GM12878 (cell line): ENCODE measurements around the gene KCNMB2. TPM values are rescaled to one million over a fixed set of nuclear protein-coding genes. Genes with fewer than 3 reads are reported as not detected.

Experiments
- ASH2L ChIP-seq: fragments of 300-600, 200-600 bp; sonication (generic); IDR thresholded peaks from 2 replicates; pipeline ENCODE4 v1.6.1; 2017; ENCODE audit warnings: low read depth, mild to moderate bottlenecking, borderline replicate concordance
- CBX3 ChIP-seq: fragments of 200-600 bp; sonication (generic); IDR thresholded peaks from 2 replicates; pipeline ENCODE4 v1.6.1; 2016; ENCODE audit warnings: low read depth, borderline replicate concordance
- CREM ChIP-seq: IDR thresholded peaks from 2 replicates; pipeline ENCODE4 v1.6.1; 2014; ENCODE audit warnings: antibody characterized with exemption, low read depth
- HCFC1 ChIP-seq: fragments of 150-350 bp; IDR thresholded peaks from 2 replicates; pipeline ENCODE4 v1.6.1; 2014; ENCODE audit warnings: low read length
- KDM1A ChIP-seq: fragments of 200-600 bp; sonication (generic); IDR thresholded peaks from 2 replicates; pipeline ENCODE4 v1.6.1; 2016; ENCODE audit warnings: borderline replicate concordance
- LARP7 ChIP-seq: fragments of 450-650 bp; IDR thresholded peaks from 2 replicates; pipeline ENCODE4 v1.6.1; 2017; ENCODE audit warnings: mild to moderate bottlenecking
- MEF2B ChIP-seq: fragments of 450-650 bp; IDR thresholded peaks from 2 replicates; pipeline ENCODE4 v1.6.1; 2018; ENCODE audit warnings: mild to moderate bottlenecking, moderate library complexity; ENCODE audit not compliant: partially characterized antibody, poor library complexity, severe bottlenecking
- PAX8 ChIP-seq: fragments of 450-650 bp; IDR thresholded peaks from 2 replicates; pipeline ENCODE4 v1.6.1; 2017; ENCODE audit warnings: mild to moderate bottlenecking, moderate library complexity
- SUZ12 ChIP-seq: fragments of 200-600 bp; sonication (generic); IDR thresholded peaks from one replicate; pipeline ENCODE4 v1.6.1; 2018; ENCODE audit warnings: antibody characterized with exemption, mild to moderate bottlenecking; ENCODE audit not compliant: unreplicated experiment
- ZBTB33 ChIP-seq: fragments of 450-650 bp; IDR thresholded peaks from 2 replicates; pipeline ENCODE4 v1.6.1; 2017; ENCODE audit warnings: mild to moderate bottlenecking
- ZNF622 ChIP-seq: fragments of 450-650 bp; IDR thresholded peaks from 2 replicates; pipeline ENCODE4 v1.6.1; 2017; ENCODE audit warnings: mild to moderate bottlenecking, inconsistent platforms
- polyA plus RNA-seq, 11 experiments: library from polyadenylated mRNA; depleted of rRNA in 4 of 11; unstranded in 6 of 11; stranded (reverse) in 5 of 11; fragments of >200 nt; fragmentation: Nextera tagmentation in 4 of 11; fragmentation: Illumina TruSeq in 1 of 11; extraction: Ambion mirVana in 4 of 11; extraction: Trizol in 1 of 11; gene quantifications; 1 replicate in 1 of 11; 2 replicates in 10 of 11; pipeline versions ENCODE4 v1.2.1 to v1.2.3, GENCODE V29; 2011 to 2016; ENCODE audit warnings: inconsistent platforms in 2 of 11, missing spikeins in 2 of 11, low read depth in 1 of 11
- total RNA-seq, 4 experiments: library from RNA; depleted of rRNA in 3 of 4; stranded (reverse); fragments of >200 nt in 3 of 4; fragmentation: Illumina TruSeq in 1 of 4; extraction: Trizol in 1 of 4; gene quantifications; 2 replicates each; pipeline versions ENCODE4 v1.2.1 to v1.2.3, GENCODE V29; 2013 to 2021
- TF ChIP-seq, protein P1 (sequence below): fragments of 450-650 bp; IDR thresholded peaks from 2 replicates; pipeline ENCODE4 v1.6.1; 2016; ENCODE audit warnings: mild to moderate bottlenecking

The KCNMB2 gene
- total and polyA plus RNA-seq, 10 of the 15 experiments (the other 5 are each of a cell fraction or from before 2014, with no cell fraction given), result 0.22 to 18.8 (median 11.0) TPM

GRCh38 chr3:178491751-178492150 is 44.5 kb upstream of the KCNMB2 start (continued):
- TF ChIP-seq LARP7, result no peak
- TF ChIP-seq KDM1A, result no peak
- TF ChIP-seq PAX8, result no peak
- TF ChIP-seq SUZ12, result no peak
- no peak for TF ChIP-seq ZBTB33
- TF ChIP-seq CREM, result no peak
- no peak for TF ChIP-seq ASH2L
- TF ChIP-seq, protein P1, sequence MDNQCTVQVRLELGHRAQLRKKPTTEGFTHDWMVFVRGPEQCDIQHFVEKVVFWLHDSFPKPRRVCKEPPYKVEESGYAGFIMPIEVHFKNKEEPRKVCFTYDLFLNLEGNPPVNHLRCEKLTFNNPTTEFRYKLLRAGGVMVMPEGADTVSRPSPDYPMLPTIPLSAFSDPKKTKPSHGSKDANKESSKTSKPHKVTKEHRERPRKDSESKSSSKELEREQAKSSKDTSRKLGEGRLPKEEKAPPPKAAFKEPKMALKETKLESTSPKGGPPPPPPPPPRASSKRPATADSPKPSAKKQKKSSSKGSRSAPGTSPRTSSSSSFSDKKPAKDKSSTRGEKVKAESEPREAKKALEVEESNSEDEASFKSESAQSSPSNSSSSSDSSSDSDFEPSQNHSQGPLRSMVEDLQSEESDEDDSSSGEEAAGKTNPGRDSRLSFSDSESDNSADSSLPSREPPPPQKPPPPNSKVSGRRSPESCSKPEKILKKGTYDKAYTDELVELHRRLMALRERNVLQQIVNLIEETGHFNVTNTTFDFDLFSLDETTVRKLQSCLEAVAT, result no peak
- no peak for TF ChIP-seq MEF2B
- no peak for TF ChIP-seq CBX3
- no peak for TF ChIP-seq HCFC1
- TF ChIP-seq ZNF622, result no peak
